Endothelial cell (in vitro differentiated cells): ENCODE data around the gene DENND10. TPM values are rescaled to one million over a fixed set of nuclear protein-coding genes. Genes with fewer than 3 reads are reported as not detected.

Source experiments
- DNase-seq: peaks from one replicate; pipeline ENCODE4 v3.0.0; 2021; ENCODE audit warnings: low spot score
- H3K27ac Mint-ChIP-seq: one replicate; pipeline ENCODE4 v1.8.0; 2021; ENCODE audit warnings: mixed read lengths, inconsistent platforms; ENCODE audit not compliant: unreplicated experiment
- H3K27me3 Mint-ChIP-seq: one replicate; pipeline ENCODE4 v1.8.0; 2021; ENCODE audit warnings: mild to moderate bottlenecking, moderate library complexity, mixed read lengths, inconsistent platforms; ENCODE audit not compliant: unreplicated experiment
- H3K36me3 Mint-ChIP-seq: one replicate; pipeline ENCODE4 v1.8.0; 2021; ENCODE audit warnings: mild to moderate bottlenecking, low read depth, mixed read lengths, inconsistent platforms; ENCODE audit not compliant: unreplicated experiment
- H3K4me1 Mint-ChIP-seq: one replicate; pipeline ENCODE4 v1.8.0; 2021; ENCODE audit warnings: mild to moderate bottlenecking, mixed read lengths, inconsistent platforms; ENCODE audit not compliant: unreplicated experiment
- H3K4me3 Mint-ChIP-seq: one replicate; pipeline ENCODE4 v1.8.0; 2021; ENCODE audit warnings: mild to moderate bottlenecking, mixed read lengths, inconsistent platforms; ENCODE audit not compliant: unreplicated experiment
- H3K9me3 Mint-ChIP-seq: one replicate; pipeline ENCODE4 v1.8.0; 2021; ENCODE audit warnings: mixed read lengths, inconsistent platforms; ENCODE audit not compliant: unreplicated experiment
- CTCF ChIP-seq: fragments of 200-600 bp; sonication (generic); IDR thresholded peaks from one replicate; pipeline ENCODE4 v1.5.0; 2021; ENCODE audit warnings: antibody characterized with exemption; ENCODE audit not compliant: unreplicated experiment
- total RNA-seq: library from RNA; stranded (reverse); fragmentation: NEBNext Ultra II Directional; extraction: Animal tissue kit (Norgen Biotek cat#: 25700); gene quantifications from one replicate; pipeline ENCODE4 v1.2.1, GENCODE V29; 2021; ENCODE audit not compliant: unreplicated experiment

DENND10 gene
- total RNA-seq, 1 donor from 2014 or later: 40.6 TPM

- Mint-ChIP-seq H3K4me1 (peaks cover 3% of the 10 kb centered on the region), H3K9me3 (no peaks in the 10 kb centered on the region), H3K27ac (no peak overlapping the region), H3K4me3 (no peak overlapping the region), H3K36me3 (peaks cover 13% of the 10 kb centered on the region), H3K27me3 (no peaks in the 10 kb centered on the region)
- DNase-seq: no peak
- no peak for TF ChIP-seq CTCF
Measured at GRCh38 chr10:119120413-119120867, 16.5 kb downstream of the DENND10 start.

GRCh38 chr10:119120875-119121274, 17.0 kb downstream of the DENND10 start:
- no peak for DNase-seq
- Mint-ChIP-seq H3K4me1 (peaks cover 2% of the 10 kb centered on the region), H3K36me3 (peaks cover 14% of the 10 kb centered on the region), H3K9me3 (no peaks in the 10 kb centered on the region), H3K27ac (no peak overlapping the region), H3K27me3 (no peaks in the 10 kb centered on the region), H3K4me3 (no peak overlapping the region)
- no peak for TF ChIP-seq CTCF

GRCh38 chr10:119125942-119126341, 22.0 kb downstream of the DENND10 start:
- Mint-ChIP-seq H3K27me3 (no peaks in the 10 kb centered on the region), H3K4me1 (no peaks in the 10 kb centered on the region), H3K9me3 (no peaks in the 10 kb centered on the region), H3K36me3 (peaks cover 33% of the 10 kb centered on the region), H3K4me3 (peak overlapping the region; percentile 64), H3K27ac (no peak overlapping the region)
- no peak for TF ChIP-seq CTCF
- DNase-seq: no peak

GRCh38 chr10:119129721-119130120, 25.8 kb downstream of the DENND10 start:
- Mint-ChIP-seq H3K36me3 (peaks cover 44% of the 10 kb centered on the region), H3K27me3 (peaks cover 1% of the 10 kb centered on the region), H3K27ac (no peak overlapping the region), H3K4me1 (no peaks in the 10 kb centered on the region), H3K9me3 (no peaks in the 10 kb centered on the region), H3K4me3 (no peak overlapping the region)
- no peak for DNase-seq
- TF ChIP-seq CTCF: no peak

- peaks cover 1% of the 10 kb centered on the region for H3K27me3 Mint-ChIP-seq
- no peak for TF ChIP-seq CTCF
- H3K4me3 Mint-ChIP-seq: no peak overlapping the region
- no peaks in the 10 kb centered on the region for H3K9me3 Mint-ChIP-seq
- H3K27ac Mint-ChIP-seq: no peak overlapping the region
- peaks cover 35% of the 10 kb centered on the region for H3K36me3 Mint-ChIP-seq
- H3K4me1 Mint-ChIP-seq: no peaks in the 10 kb centered on the region
- DNase-seq: no peak
Measured at GRCh38 chr10:119131512-119132240, 27.8 kb downstream of the DENND10 start.
